ENCODE measurements around the gene NBAS.

DNA sequence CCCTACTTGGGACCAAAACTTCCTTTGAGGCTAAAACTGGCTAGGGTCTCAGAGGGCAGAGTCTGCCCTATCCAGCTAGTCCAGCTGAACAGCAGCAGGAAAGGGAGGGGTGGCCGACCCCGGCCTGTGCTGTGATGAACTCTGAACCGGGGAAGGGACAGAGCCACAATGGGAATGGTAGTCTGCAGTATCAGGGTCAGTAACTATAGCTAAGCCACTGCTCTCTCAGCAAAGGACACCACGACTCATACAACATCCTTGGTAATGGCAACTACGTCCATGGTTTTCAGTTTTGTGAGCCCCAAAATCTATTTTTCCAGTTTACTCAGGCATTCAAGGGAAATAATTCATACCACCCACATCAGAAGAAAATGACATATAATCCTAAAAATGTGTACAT is 75.2 kb downstream of the NBAS start:
- TF ChIP-seq POLR2A (IDR thresholded peaks at IDR 0.05) = no peak
- TF ChIP-seq CTCF (IDR thresholded peaks at IDR 0.05 in 4 of 5, conservative IDR thresholded peaks at IDR 0.05 in 1 of 5) = no peak
